ENCODE results near the gene OR2S2. TPM values are rescaled to one million over a fixed set of nuclear protein-coding genes. Genes with fewer than 3 reads are reported as not detected.
"Not testable (repeated sequence)": the region's sequence is repeated elsewhere in the genome, so short reads cannot be mapped to it uniquely, and the experiment has no call there.

The OR2S2 gene
- total RNA-seq, 1 experiment from 2014 or later, result not detected

GRCh38 chr9:35932735-35933134 is 25.2 kb downstream of the OR2S2 start:
- H3K9me3 ChIP-seq (replicated peaks), result no peaks in the 10 kb centered on the region; the same call in 1 of the 2 replicates
- no peaks in the 10 kb centered on the region for H3K27me3 ChIP-seq
- no peak overlapping the region for H3K4me3 ChIP-seq
- H3K27ac ChIP-seq, result no peak overlapping the region
- no peaks in the 10 kb centered on the region for H3K36me3 ChIP-seq
- no peak for DNase-seq
- no peaks in the 10 kb centered on the region for H3K4me1 ChIP-seq

- no peak overlapping the region for H3K27ac ChIP-seq
- no peaks in the 10 kb centered on the region for H3K4me1 ChIP-seq
- DNase-seq, result no peak
- H3K9me3 ChIP-seq (replicated peaks), result no peaks in the 10 kb centered on the region; the same call in 1 of the 2 replicates
- no peaks in the 10 kb centered on the region for H3K27me3 ChIP-seq
- H3K4me3 ChIP-seq, result no peak overlapping the region
- no peaks in the 10 kb centered on the region for H3K36me3 ChIP-seq
Measured at GRCh38 chr9:35930989-35931388, 27.0 kb downstream of the OR2S2 start.

- H3K9me3 ChIP-seq (replicated peaks), result no peaks in the 10 kb centered on the region; the same call in 1 of the 2 replicates
- no peak overlapping the region for H3K27ac ChIP-seq
- no peaks in the 10 kb centered on the region for H3K36me3 ChIP-seq
- no peak overlapping the region for H3K4me3 ChIP-seq
- no peaks in the 10 kb centered on the region for H3K4me1 ChIP-seq
- no peak for DNase-seq
- H3K27me3 ChIP-seq, result no peaks in the 10 kb centered on the region
Measured at GRCh38 chr9:35930521-35930920, 27.4 kb downstream of the OR2S2 start.

- Histone ChIP-seq H3K36me3 (no peaks in the 10 kb centered on the region), H3K27me3 (no peaks in the 10 kb centered on the region), H3K4me1 (peaks cover 9% of the 10 kb centered on the region), H3K9me3 (replicated peaks) (no peaks in the 10 kb centered on the region; the same call in 1 of the 2 replicates), H3K4me3 (no peak overlapping the region), H3K27ac (no peak overlapping the region)
- no peak for DNase-seq
Measured at GRCh38 chr9:35929453-35929718, 28.6 kb downstream of the OR2S2 start.

- H3K4me3 ChIP-seq, result no peak overlapping the region
- no peaks in the 10 kb centered on the region; the same call in 1 of the 2 replicates for H3K9me3 ChIP-seq (replicated peaks)
- H3K27ac ChIP-seq, result no peak overlapping the region
- H3K27me3 ChIP-seq, result no peaks in the 10 kb centered on the region
- no peak for DNase-seq
- H3K4me1 ChIP-seq, result peaks cover 14% of the 10 kb centered on the region
- no peaks in the 10 kb centered on the region for H3K36me3 ChIP-seq
Measured at GRCh38 chr9:35928591-35929452, 29.1 kb downstream of the OR2S2 start.

- Histone ChIP-seq H3K36me3 (no peaks in the 10 kb centered on the region), H3K9me3 (replicated peaks) (no peaks in the 10 kb centered on the region; the same call in 1 of the 2 replicates), H3K4me3 (peak overlapping the region; percentile 30), H3K27me3 (no peaks in the 10 kb centered on the region), H3K27ac (peak overlapping the region; percentile 82), H3K4me1 (peaks cover 21% of the 10 kb centered on the region)
- peak; percentile 51 to 72 for DNase-seq
Measured at GRCh38 chr9:35923927-35924763, 33.8 kb downstream of the OR2S2 start.

- Histone ChIP-seq H3K27me3 (no peaks in the 10 kb centered on the region), H3K36me3 (no peaks in the 10 kb centered on the region), H3K9me3 (replicated peaks) (no peaks in the 10 kb centered on the region; the same call in 1 of the 2 replicates), H3K4me3 (no peak overlapping the region), H3K27ac (peak overlapping the region; percentile 82), H3K4me1 (peaks cover 21% of the 10 kb centered on the region)
- no peak for DNase-seq
Measured at GRCh38 chr9:35923598-35923926, 34.4 kb downstream of the OR2S2 start.

- Histone ChIP-seq H3K4me1 (peaks cover 20% of the 10 kb centered on the region), H3K27me3 (no peaks in the 10 kb centered on the region), H3K36me3 (no peaks in the 10 kb centered on the region), H3K27ac (no peak overlapping the region), H3K9me3 (replicated peaks) (no peaks in the 10 kb centered on the region; the same call in 1 of the 2 replicates), H3K4me3 (no peak overlapping the region)
- DNase-seq, result no peak
Measured at GRCh38 chr9:35920051-35920620, 37.8 kb downstream of the OR2S2 start.

- H3K9me3 ChIP-seq (replicated peaks), result no peaks in the 10 kb centered on the region; the same call in 1 of the 2 replicates
- peaks cover 13% of the 10 kb centered on the region for H3K4me1 ChIP-seq
- no peak overlapping the region for H3K27ac ChIP-seq
- DNase-seq, result no peak
- no peak overlapping the region for H3K4me3 ChIP-seq
- H3K36me3 ChIP-seq, result no peaks in the 10 kb centered on the region
- no peaks in the 10 kb centered on the region for H3K27me3 ChIP-seq
Measured at GRCh38 chr9:35919212-35920008, 38.5 kb downstream of the OR2S2 start.

GRCh38 chr9:35918780-35919179 is 39.2 kb downstream of the OR2S2 start:
- no peak overlapping the region for H3K4me3 ChIP-seq
- no peaks in the 10 kb centered on the region for H3K36me3 ChIP-seq
- H3K9me3 ChIP-seq (replicated peaks), result no peaks in the 10 kb centered on the region; the same call in 1 of the 2 replicates
- peaks cover 7% of the 10 kb centered on the region for H3K4me1 ChIP-seq
- no peak for DNase-seq
- no peaks in the 10 kb centered on the region for H3K27me3 ChIP-seq
- no peak overlapping the region for H3K27ac ChIP-seq

GRCh38 chr9:35917261-35917660 is 40.7 kb downstream of the OR2S2 start:
- no peaks in the 10 kb centered on the region for H3K27me3 ChIP-seq
- no peak overlapping the region for H3K27ac ChIP-seq

GRCh38 chr9:35915681-35916294 is 42.2 kb downstream of the OR2S2 start:
- no peak overlapping the region for H3K4me3 ChIP-seq
- no peak for DNase-seq
- no peaks in the 10 kb centered on the region for H3K27me3 ChIP-seq
- no peak overlapping the region for H3K27ac ChIP-seq
- peaks cover 3% of the 10 kb centered on the region; the same call in 1 of the 2 replicates for H3K4me1 ChIP-seq
- no peaks in the 10 kb centered on the region for H3K9me3 ChIP-seq (replicated peaks)
- H3K36me3 ChIP-seq, result no peaks in the 10 kb centered on the region

More at GRCh38 chr9:35917261-35917660, 40.7 kb downstream of the OR2S2 start:
- Histone ChIP-seq H3K9me3 (replicated peaks) (no peaks in the 10 kb centered on the region), H3K4me1 (peaks cover 3% of the 10 kb centered on the region), H3K36me3 (no peaks in the 10 kb centered on the region), H3K4me3 (no peak overlapping the region)
- no peak for DNase-seq

- Histone ChIP-seq H3K4me3 (no peak overlapping the region), H3K27me3 (no peaks in the 10 kb centered on the region), H3K27ac (no peak overlapping the region), H3K9me3 (replicated peaks) (no peaks in the 10 kb centered on the region), H3K36me3 (no peaks in the 10 kb centered on the region), H3K4me1 (peaks cover 4% of the 10 kb centered on the region; the same call in 1 of the 2 replicates)
- DNase-seq, result peak; percentile 41 to 52
Measured at GRCh38 chr9:35914301-35914807, 43.6 kb downstream of the OR2S2 start.

- H3K36me3 ChIP-seq; DNase-seq; H3K4me3 ChIP-seq; H3K9me3 ChIP-seq (replicated peaks); H3K27ac ChIP-seq; H3K27me3 ChIP-seq: not testable (repeated sequence)
- peaks cover 13% of the 10 kb centered on the region for H3K4me1 ChIP-seq
Measured at GRCh38 chr9:35913429-35913828, 44.5 kb downstream of the OR2S2 start.
